Cardiac fibroblast (primary cell): ENCODE measurements around the gene STX4.

Experiments
- DNase-seq, 2 donors: peaks; one replicate each; pipeline versions ENCODE4 v3.0.0 to v3.0.0-alpha.2; 2010; ENCODE audit warnings: low read depth in 2 of 2
- H3K4me3 ChIP-seq, 2 donors: replicated peaks in 1 of 2; 1 replicate in 1 of 2; 2 replicates in 1 of 2; pipeline ENCODE4 v1.5.1; 2011; ENCODE audit warnings: low read depth in 2 of 2, low read length in 2 of 2, mild to moderate bottlenecking in 2 of 2, moderate library complexity in 1 of 2
- TF ChIP-seq, protein P1 (sequence below): IDR thresholded peaks from one replicate; pipeline ENCODE4 v1.5.1; 2011; ENCODE audit warnings: low read depth, mild to moderate bottlenecking, low read length, inconsistent platforms

Gene STX4

DNA sequence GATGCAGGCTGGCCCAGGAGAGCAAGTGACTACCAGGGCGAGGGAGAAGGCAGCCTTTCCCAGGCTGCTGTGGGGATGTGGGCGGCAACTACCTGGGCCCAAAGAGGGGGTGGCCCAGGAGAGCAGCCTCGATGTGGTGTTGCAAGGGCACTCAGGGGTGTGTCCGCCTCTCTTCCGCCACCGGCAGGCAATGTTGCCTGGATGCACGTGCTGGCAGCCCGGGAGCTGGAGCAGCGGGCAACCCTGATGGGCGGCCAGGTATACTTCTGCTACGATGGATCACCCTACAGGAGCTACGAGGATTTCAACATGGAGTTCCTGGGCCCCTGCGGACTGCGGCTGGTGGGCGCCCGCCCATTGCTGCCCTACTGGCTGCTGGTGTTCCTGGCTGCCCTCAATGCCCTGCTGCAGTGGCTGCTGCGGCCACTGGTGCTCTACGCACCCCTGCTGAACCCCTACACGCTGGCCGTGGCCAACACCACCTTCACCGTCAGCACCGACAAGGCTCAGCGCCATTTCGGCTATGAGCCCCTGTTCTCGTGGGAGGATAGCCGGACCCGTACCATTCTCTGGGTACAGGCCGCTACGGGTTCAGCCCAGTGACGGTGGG is 45.7 kb upstream of the STX4 start:
- TF ChIP-seq, protein P1, sequence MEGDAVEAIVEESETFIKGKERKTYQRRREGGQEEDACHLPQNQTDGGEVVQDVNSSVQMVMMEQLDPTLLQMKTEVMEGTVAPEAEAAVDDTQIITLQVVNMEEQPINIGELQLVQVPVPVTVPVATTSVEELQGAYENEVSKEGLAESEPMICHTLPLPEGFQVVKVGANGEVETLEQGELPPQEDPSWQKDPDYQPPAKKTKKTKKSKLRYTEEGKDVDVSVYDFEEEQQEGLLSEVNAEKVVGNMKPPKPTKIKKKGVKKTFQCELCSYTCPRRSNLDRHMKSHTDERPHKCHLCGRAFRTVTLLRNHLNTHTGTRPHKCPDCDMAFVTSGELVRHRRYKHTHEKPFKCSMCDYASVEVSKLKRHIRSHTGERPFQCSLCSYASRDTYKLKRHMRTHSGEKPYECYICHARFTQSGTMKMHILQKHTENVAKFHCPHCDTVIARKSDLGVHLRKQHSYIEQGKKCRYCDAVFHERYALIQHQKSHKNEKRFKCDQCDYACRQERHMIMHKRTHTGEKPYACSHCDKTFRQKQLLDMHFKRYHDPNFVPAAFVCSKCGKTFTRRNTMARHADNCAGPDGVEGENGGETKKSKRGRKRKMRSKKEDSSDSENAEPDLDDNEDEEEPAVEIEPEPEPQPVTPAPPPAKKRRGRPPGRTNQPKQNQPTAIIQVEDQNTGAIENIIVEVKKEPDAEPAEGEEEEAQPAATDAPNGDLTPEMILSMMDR, result no peak
- no peak for DNase-seq

GRCh38 chr16:30989469-30990047 is 43.8 kb upstream of the STX4 start:
- no peak for DNase-seq
- TF ChIP-seq, protein P1, result no peak
- H3K4me3 ChIP-seq, result no peak overlapping the region

More for the DNA sequence above, 45.7 kb upstream of the STX4 start:
- H3K4me3 ChIP-seq, result no peak overlapping the region

- DNase-seq, result no peak
- TF ChIP-seq, protein P1, result no peak
Observed at GRCh38 chr16:30990105-30990504, 43.3 kb upstream of the STX4 start.

GRCh38 chr16:30991052-30991451 is 42.3 kb upstream of the STX4 start:
- DNase-seq, result no peak
- no peak overlapping the region for H3K4me3 ChIP-seq
- TF ChIP-seq, protein P1, result no peak

More at GRCh38 chr16:30990105-30990504, 43.3 kb upstream of the STX4 start:
- H3K4me3 ChIP-seq, result no peak overlapping the region

DNA sequence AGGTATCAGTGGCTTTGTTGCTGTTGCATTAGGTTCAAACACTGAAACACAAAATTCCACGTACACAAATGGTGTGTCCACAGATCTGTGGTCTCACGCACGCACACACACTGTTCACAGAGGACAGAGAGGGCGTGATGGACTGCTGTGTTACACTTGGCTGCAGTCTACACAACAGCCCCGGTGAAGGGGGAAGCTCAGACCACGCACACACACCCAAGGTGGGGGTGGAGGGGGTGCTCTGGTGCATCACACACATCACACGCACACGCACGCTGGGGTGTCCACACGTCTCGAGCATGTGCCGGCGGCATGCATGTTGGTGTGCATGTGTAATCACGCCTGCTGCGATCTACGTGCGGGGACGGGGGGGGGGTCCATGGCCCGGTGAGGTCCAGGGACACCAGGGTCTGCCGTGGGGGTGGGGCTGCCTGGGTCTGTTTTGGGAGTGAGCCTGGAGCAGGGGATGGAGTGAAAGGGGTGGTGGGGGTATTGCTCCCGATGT is 41.0 kb upstream of the STX4 start:
- TF ChIP-seq, protein P1, result no peak
- H3K4me3 ChIP-seq, result no peak overlapping the region
- DNase-seq, result no peak

GRCh38 chr16:30992931-30993816 is 40.2 kb upstream of the STX4 start:
- no peak overlapping the region for H3K4me3 ChIP-seq
- TF ChIP-seq, protein P1, result no peak
- no peak for DNase-seq
